ENCODE data around the gene MGAT3. TPM values are rescaled to one million over a fixed set of nuclear protein-coding genes. Genes with fewer than 3 reads are reported as not detected.

Gene MGAT3
- total RNA-seq, 1 experiment from 2014 or later: 0.20 TPM

DNA sequence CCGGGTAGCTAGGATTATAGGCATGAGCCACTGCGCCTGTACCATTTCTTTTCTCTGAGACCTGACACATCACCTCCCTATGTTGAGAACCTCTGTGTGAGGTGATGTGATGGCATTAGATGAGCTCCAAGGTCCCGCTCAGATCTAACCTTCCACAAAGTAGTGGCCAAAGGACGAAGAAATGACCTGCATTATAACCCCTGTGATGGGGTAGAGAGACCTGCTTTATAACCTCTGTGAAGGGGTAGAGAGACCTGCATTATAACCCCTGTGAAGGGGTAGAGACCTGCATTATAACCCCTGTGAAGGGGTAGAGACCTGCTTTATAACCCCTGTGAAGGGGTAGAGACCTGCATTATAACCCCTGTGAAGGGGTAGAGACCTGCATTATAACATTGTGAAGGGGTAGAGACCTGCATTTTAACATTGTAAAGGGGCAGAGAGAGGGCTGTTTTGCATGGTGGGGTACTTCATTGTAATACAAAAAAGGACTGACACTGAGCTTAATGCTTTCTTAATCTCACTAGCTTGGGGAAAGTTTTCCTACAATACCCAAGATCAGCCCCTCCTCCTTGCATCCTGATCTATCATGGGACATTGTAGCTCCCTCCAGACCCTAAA lies 53.8 kb downstream of the MGAT3 start:
- Histone ChIP-seq H3K9me2 (ENCODE audit: insufficient read depth) (no peaks in the 10 kb centered on the region), H3K4me2 (ENCODE audit: low read length) (no peak overlapping the region), H3K4me1 (ENCODE audit: control insufficient read depth in 1 of 2, insufficient read depth in 2 of 2, low read length in 2 of 2) (no peaks in the 10 kb centered on the region), H2AFZ (ENCODE audit: low read depth, low read length, poor library complexity, severe bottlenecking) (no peak overlapping the region), H3K36me3 (ENCODE audit: control insufficient read depth in 1 of 2, insufficient read depth in 2 of 2, low read length in 2 of 2) (peaks cover 62 to 84% of the 10 kb centered on the region in 2 experiments), H3K9ac (ENCODE audit: low read length) (no peak overlapping the region), H3K9me3 (ENCODE audit: control insufficient read depth in 1 of 2, insufficient read depth in 1 of 2, low read depth in 1 of 2, low read length in 2 of 2) (no peaks in the 10 kb centered on the region), H3K27ac (ENCODE audit: low read depth, low read length) (no peak overlapping the region), H3K79me2 (ENCODE audit: insufficient read depth, low read length) (peaks cover 79% of the 10 kb centered on the region), H3K27me3 (ENCODE audit: insufficient read depth, low read length) (no peaks in the 10 kb centered on the region), H3K4me3 (replicated peaks in 1 of 2; ENCODE audit: low read depth in 1 of 2, low read length in 2 of 2) (no peak overlapping the region), H4K20me1 (ENCODE audit: insufficient read depth) (peaks cover 9% of the 10 kb centered on the region; the same call in 1 of the 2 replicates)
- ChIA-PET RAD21 (ENCODE audit: low non-redundant PET in 1 of 2, low total read pairs in 2 of 2, uncharacterized antibody in 2 of 2, unreplicated experiment in 2 of 2) (no interaction called here), POLR2A (interaction anchor here (2.1 kb wide), 1 partner anchor 9 kb away, joined by 7 read pairs; the partner anchor contains the start of gene ATF4), CTCF (interaction anchor here (1.0 kb wide), 1 partner anchor 9 kb away, joined by 3 read pairs; the partner anchor contains the start of gene MIEF1)
- no TSS peak for BruUV-seq (replicated peaks)
- ATAC-seq (no peak), DNase-seq (ENCODE audit: low read depth, low spot score) (no peak)
- intact Hi-C loops (cut with micrococcal nuclease): no loop called here
- TF ChIP-seq EZH2phosphoT487 (IDR thresholded peaks at IDR 0.05; ENCODE audit: borderline replicate concordance): no peak
- TF ChIP-seq, protein P1, sequence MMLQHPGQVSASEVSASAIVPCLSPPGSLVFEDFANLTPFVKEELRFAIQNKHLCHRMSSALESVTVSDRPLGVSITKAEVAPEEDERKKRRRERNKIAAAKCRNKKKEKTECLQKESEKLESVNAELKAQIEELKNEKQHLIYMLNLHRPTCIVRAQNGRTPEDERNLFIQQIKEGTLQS (IDR thresholded peaks at IDR 0.05): no peak

DNA sequence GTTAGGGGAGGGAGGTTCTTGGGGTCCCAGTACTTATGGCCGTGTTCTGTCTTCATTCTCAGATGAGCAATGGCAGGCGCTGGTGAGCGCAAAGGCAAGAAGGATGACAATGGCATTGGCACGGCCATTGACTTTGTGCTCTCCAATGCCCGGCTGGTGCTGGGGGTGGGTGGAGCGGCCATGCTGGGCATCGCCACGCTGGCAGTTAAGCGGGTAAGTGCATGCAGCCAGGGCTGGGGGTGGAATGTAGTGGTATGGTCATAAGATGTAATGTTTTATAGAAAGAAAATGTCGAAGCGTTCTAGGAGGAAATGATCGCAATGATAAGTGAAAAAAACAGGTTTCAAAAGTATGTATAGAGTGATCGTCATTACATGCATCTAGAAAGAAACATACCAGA lies 54.4 kb downstream of the MGAT3 start:
- Histone ChIP-seq H4K20me1 (ENCODE audit: insufficient read depth) (peaks cover 9% of the 10 kb centered on the region; the same call in 1 of the 2 replicates), H3K4me1 (ENCODE audit: control insufficient read depth in 1 of 2, insufficient read depth in 2 of 2, low read length in 2 of 2) (no peaks in the 10 kb centered on the region), H3K79me2 (ENCODE audit: insufficient read depth, low read length) (peaks cover 79% of the 10 kb centered on the region), H3K27ac (ENCODE audit: low read depth, low read length) (no peak overlapping the region), H3K4me3 (replicated peaks in 1 of 2; ENCODE audit: low read depth in 1 of 2, low read length in 2 of 2) (no peak overlapping the region), H3K9me2 (ENCODE audit: insufficient read depth) (no peaks in the 10 kb centered on the region), H3K9ac (ENCODE audit: low read length) (no peak overlapping the region), H3K27me3 (ENCODE audit: insufficient read depth, low read length) (no peaks in the 10 kb centered on the region), H3K9me3 (ENCODE audit: control insufficient read depth in 1 of 2, insufficient read depth in 1 of 2, low read depth in 1 of 2, low read length in 2 of 2) (no peaks in the 10 kb centered on the region), H2AFZ (ENCODE audit: low read depth, low read length, poor library complexity, severe bottlenecking) (no peak overlapping the region), H3K4me2 (ENCODE audit: low read length) (no peak overlapping the region), H3K36me3 (ENCODE audit: control insufficient read depth in 1 of 2, insufficient read depth in 2 of 2, low read length in 2 of 2) (peaks cover 57 to 84% of the 10 kb centered on the region in 2 experiments)
- no TSS peak for BruUV-seq (replicated peaks)
- no peak for TF ChIP-seq CEBPB (IDR thresholded peaks at IDR 0.05; ENCODE audit: low read depth)
- no peak for TF ChIP-seq SP1 (IDR thresholded peaks at IDR 0.05; ENCODE audit: low read depth)
- no peak for TF ChIP-seq EGR1 (IDR thresholded peaks at IDR 0.05; ENCODE audit: low read depth)
- no peak for TF ChIP-seq YY1 (IDR thresholded peaks at IDR 0.05; ENCODE audit: extremely low read depth, insufficient replicate concordance, low read depth, low read length)
- TF ChIP-seq EZH2phosphoT487 (IDR thresholded peaks at IDR 0.05; ENCODE audit: borderline replicate concordance): no peak
- TF ChIP-seq SIN3A (IDR thresholded peaks at IDR 0.05; ENCODE audit: low read depth): no peak
- no peak for TF ChIP-seq SRF (IDR thresholded peaks at IDR 0.05; ENCODE audit: low read depth)
- TF ChIP-seq POLR2AphosphoS5 (IDR thresholded peaks at IDR 0.05; ENCODE audit: low read depth, low read length): no peak
- no peak for TF ChIP-seq ZNF274 (IDR thresholded peaks at IDR 0.05; ENCODE audit: low read depth, low read length)
- TF ChIP-seq RAD21 (IDR thresholded peaks at IDR 0.05; ENCODE audit: low read depth): no peak
- no peak for TF ChIP-seq REST (IDR thresholded peaks at IDR 0.05; ENCODE audit: low read depth)
- no peak for ATAC-seq
- ChIA-PET POLR2A (interaction anchor here (2.1 kb wide), 1 partner anchor 9 kb away, joined by 7 read pairs; the partner anchor contains the start of gene ATF4), CTCF (no interaction called here), RAD21 (ENCODE audit: low non-redundant PET in 1 of 2, low total read pairs in 2 of 2, uncharacterized antibody in 2 of 2, unreplicated experiment in 2 of 2) (no interaction called here)
- intact Hi-C loops (cut with micrococcal nuclease): no loop called here
- no peak for DNase-seq (ENCODE audit: low read depth, low spot score)

Data from HCT116 (cell line).